Mammary epithelial cell (primary cell): Measurements from ENCODE around the gene KYNU.
"Not testable (repeated sequence)": the region's sequence is repeated elsewhere in the genome, so short reads cannot be mapped to it uniquely, and the experiment has no call there.

ENCODE experiments used
- CTCF ChIP-seq, 2 donors: IDR thresholded peaks in 1 of 2; conservative IDR thresholded peaks in 1 of 2; 2 replicates each; pipeline ENCODE4 v1.5.1; 2011 to 2012; ENCODE audit warnings: inconsistent platforms in 2 of 2, low read length in 2 of 2, mild to moderate bottlenecking in 2 of 2, control low read depth in 1 of 2, low read depth in 1 of 2; ENCODE audit not compliant: insufficient read depth in 1 of 2; ENCODE audit errors: extremely low read depth in 1 of 2
- EZH2 ChIP-seq: IDR thresholded peaks from 2 replicates; pipeline ENCODE4 v1.6.1; 2012; ENCODE audit warnings: low read length, inconsistent platforms, borderline replicate concordance

GRCh38 chr2:142869065-142869460, 8.4 kb upstream of the KYNU start:
- TF ChIP-seq CTCF (conservative IDR thresholded peaks at IDR 0.05 in 1 of 2, IDR thresholded peaks at IDR 0.05 in 1 of 2; ENCODE audit: extremely low read depth in 1 of 2, insufficient read depth in 1 of 2, low read depth in 1 of 2, low read length in 2 of 2); EZH2: not testable (repeated sequence)
